NOMO-1 treated with dmso at 0.1 percent for 144 hours (cell line): Measurements from ENCODE around the gene LTK.

Experiments
- DNase-seq: peaks from one replicate; lab custom pipeline; 2025; ENCODE audit not compliant: unreplicated experiment; lab: John Stamatoyannopoulos, UW

Gene LTK

DNA sequence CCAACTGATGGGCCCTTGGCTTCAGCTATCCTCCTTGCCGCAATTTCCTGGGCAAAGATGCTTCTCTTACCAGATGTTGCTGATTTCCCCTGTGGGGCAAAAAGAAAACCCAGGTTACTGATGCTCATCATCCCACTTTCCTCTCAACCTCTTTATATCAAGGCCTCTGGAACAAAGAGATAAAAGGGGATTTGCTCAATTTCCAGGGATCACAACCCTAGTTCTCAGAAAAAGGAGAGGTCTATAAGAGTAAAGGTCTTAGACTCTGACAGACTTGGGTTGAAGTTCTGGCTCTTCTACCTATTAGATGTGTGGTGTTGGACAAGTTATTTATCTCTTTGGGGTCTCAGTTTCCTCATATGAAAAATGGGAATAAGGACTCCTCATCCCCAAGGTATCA, 21.9 kb upstream of the LTK start:
- no peak for DNase-seq

DNA sequence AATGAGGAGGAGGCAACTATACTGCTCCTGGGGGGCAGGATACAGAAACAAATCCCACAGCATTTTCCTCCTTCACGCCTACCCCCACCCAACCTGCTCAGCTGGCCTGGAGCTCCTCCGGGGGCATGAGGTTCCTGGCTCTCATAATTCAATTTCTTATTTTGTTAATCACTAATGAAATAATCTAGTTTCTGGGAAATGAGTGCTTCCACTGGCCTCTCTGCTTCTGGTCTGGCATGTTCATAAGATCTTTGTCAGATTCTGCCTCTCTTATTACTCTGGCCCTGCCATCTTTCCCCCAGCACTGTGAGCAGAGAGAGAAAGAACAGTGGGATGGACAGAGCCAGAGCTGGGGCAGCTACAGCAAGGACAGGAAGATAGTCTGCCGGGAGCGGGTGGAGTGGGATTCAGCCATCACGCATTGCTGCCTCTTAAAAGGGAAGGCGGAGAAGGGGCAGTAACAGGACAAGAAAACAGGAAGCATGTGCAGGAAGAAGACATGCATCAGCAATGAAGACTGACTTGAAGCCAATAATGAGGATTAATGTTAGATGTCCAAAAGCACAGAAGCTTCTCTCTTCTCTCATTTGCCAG, 16.8 kb upstream of the LTK start:
- DNase-seq = no peak

DNA sequence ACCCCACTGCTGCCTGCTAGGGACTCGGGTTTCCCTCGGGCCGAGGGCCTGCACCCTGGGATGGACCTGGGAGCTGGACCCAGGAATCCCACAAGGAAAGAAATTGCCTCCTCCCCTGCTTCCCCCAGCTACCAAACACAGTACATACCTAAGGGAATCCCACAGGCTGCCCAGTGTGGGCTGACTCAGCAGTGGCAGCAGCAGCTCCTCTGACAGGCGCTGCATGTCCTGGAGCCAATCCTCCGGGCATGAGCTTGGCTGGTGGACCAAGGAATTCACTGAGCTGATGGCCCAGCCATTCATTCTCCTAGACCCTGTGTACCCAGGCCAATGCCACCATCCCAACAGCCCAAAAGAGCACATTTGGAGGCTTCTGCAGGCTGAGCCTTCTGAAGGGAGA, 9.5 kb upstream of the LTK start:
- no peak for DNase-seq

DNA sequence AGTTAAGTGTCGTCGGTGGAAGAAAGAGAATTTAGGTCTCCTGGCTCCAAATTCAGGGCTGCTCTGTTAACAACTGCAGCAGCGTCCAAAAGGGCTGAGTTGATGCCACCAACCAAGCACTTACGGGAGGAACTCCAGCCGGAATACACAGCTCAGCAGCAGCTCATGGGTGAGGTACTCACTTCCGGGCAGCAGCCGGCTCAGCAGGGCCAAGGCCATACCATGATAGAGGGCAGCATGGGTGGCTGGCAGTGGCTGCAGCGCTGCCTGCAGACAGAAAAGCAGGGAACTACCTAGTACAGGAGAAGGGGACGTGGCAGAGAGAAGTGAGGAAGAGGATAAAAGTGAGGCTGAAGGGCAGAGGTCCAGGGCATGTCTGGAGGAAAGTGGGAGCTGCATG, 8.0 kb upstream of the LTK start:
- no peak for DNase-seq

GRCh38 chr15:41520636-41521035, 7.0 kb upstream of the LTK start:
- DNase-seq = no peak

DNA sequence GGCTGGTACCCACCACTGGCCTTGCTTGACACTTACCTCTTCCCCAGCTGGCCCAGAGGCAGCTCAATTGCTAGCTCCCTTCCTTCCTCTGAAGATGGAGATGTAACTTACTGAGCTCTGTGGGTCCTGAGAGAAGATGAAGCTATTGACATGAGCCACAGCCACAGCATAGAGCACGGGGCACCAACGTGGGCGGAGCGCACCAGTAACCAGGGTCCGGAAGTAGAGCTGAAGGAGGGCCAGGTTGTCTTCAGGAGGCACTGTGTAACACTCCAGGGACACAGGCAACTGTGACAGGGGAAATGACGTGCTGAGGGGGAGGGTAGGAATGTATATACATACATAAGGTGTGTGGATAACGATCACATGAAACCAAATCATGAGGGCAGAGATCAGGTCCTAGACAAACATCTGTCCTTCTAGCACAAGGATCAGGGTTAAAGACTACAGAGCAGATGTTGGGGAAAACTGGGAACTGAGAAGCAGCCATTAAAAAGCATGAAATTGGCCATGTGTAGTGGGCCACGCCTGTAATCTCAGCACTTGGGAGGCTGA, 4.3 kb upstream of the LTK start:
- DNase-seq = no peak

- peak; percentile 54 for DNase-seq
Measured at GRCh38 chr15:41512940-41513505, 604 bp downstream of the LTK start.

GRCh38 chr15:41512512-41512939, 1.1 kb downstream of the LTK start:
- DNase-seq = no peak

DNA sequence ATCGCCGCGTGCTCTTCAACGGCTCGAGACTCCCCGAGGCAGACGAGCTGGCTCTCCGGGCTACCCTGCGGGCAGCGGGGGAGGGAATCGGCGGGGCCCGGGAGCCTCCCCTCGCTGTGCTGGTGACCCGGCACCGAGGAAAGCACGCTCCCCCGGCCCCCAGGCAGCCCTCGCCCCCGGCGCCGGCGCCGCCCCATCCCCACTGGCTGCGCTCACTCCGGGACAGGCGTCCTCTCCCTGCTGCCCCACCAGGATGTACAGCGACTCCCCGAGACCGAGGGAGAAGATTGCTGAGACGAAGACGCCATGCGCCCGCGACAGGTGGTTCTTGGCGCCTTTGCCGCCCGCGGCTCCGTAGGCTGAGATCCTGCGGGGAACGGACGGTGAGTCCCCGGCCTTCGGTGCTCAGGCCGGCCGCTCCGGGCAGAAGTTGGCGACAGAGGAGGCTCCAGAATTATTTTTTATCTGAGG, 1.7 kb downstream of the LTK start:
- DNase-seq = no peak

DNA sequence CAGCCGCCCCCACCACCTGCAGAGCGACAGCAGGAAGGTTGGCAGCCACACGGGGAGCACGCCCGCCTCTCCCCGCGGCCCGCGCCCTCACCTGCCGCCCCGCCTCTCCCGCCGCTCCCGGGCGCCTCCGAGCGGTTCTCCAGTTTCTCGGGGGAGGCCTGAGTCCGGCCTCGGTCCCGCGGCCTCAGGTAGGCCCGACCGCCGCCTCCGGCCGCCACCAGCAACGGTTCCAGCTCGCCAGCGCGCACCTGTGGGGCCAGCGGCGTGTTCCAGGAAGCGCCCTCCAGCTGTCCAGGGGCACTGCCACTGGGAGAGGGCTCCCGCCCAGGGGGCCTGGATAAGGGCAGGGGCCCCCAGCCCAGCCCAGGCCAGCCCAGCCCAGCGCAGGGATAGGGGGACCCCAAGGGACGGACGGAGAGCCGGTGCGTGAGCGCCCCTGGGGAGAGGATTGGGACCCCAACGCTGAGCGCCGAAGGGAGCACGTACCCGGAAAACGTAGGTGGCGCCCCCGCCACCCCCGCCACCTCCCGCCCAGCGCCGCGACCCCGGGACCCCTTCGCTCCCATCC, 2.2 kb downstream of the LTK start:
- no peak for DNase-seq

DNA sequence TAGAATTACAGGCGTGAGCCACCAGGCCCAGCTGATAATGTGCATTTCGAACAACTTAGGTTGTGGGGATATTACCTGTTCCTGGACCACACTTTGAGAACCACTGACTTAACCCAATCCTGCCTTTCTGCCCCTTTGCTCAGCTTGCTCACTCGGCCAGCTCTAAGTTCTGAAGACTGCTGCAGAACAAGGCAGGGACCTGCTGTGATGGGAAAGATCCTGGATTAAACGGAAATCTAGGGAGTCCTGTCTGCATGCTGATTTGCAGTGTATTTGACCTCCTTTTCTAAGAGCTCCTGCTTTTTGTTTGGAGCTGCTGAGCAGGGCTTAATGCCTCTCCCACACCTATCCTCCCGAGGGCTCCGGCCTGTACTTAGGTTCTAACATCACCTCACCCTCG, 2.9 kb downstream of the LTK start:
- no peak for DNase-seq

DNA sequence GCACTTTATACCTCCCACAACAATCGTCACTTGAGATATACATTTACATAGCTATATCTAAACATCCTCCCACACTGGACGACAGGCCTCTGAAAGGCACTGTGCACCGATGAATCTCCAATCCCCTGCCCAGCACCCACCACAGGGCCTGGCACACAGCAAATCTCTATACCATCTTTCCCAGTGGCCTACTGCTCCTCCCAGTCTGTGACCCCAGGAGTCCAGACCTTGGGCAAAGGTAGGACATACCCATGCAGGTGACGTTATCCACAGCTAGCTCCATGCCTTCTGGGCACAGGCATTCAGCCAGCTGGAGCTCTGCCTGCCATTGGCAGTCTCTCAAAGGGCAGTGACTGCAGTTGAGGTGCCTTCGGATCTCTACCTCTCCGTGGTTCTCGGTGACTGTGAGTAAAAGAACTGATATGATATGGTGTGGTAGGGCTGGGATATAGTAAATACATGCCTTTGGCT, 5.8 kb downstream of the LTK start:
- no peak for DNase-seq

DNA sequence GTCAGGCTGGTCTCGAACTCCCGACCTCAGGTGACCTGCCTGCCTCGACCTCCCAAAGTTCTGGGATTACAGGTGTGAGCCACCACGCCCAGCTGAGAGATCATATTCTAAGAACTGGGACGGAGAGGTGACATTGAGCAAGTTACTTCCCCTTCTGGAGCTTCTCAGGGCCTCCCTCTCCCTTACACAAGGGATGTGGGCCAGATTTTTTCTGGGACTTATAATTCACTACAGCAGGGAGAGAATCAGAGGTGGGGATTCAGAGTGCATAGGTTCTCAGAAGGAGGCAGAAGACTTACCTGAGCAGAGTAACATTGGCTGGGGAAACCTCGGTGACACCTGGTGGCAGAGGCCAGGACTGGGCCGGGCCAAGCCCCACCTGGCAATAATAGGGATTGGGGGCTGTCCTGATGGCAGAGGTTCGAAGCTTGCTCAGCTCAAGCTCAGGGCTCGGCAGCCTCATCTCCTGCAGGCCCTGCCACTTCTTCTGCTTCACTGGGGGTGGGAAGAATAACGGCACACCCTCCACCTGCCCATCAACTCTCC, 6.8 kb downstream of the LTK start:
- DNase-seq = no peak

GRCh38 chr15:41505776-41506175, 7.9 kb downstream of the LTK start:
- no peak for DNase-seq

GRCh38 chr15:41504751-41505492, 8.7 kb downstream of the LTK start:
- DNase-seq = no peak

GRCh38 chr15:41503669-41504010, 10.0 kb downstream of the LTK start:
- DNase-seq = no peak

- DNase-seq = peak; percentile 48
Measured at GRCh38 chr15:41502795-41503668, 10.6 kb downstream of the LTK start.

- DNase-seq = peak; percentile 6
Measured at GRCh38 chr15:41501931-41502794, 11.5 kb downstream of the LTK start.

DNA sequence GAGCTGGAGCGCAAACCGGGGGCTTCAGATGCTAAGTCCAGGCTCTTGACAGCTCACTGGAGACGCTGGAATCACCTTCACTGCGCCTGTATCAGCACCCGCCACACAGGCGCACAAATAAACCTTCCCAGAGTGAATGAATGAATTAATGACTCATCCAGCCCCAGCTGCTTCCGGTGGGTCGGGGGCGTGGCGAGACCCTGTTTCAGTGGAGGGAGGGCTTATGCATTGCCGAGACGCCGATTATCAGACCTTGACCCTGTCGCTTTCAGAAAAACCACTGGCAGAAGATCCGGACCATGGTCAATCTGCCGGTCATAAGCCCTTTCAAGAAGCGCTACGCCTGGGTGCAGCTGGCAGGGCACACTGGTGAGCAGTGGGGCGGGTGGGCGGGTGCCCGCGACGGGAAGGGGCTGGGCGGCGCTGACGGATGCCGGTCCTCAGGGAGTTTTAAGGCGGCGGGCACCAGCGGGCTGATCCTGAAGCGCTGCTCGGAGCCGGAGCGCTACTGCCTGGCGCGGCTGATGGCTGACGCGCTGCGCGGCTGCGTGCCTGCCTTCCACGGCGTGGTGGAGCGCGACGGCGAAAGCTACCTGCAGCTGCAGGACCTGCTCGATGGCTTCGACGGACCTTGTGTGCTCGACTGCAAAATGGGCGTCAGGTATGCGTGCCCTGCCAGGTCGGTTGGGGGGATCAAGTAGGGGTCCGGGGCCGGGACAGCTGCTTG, 12.3 kb downstream of the LTK start:
- DNase-seq = no peak
